T-helper 17 cell (primary cell): ENCODE results near the gene SH3PXD2A. TPM values are rescaled to one million over a fixed set of nuclear protein-coding genes. Genes with fewer than 3 reads are reported as not detected.

Source experiments
- ATAC-seq: fragments of 150-1000 bp; cut with Tn5 transposase; 2 replicates; pipeline ENCODE4 v1.10.0; 2021; ENCODE audit warnings: mild to moderate bottlenecking, moderate library complexity
- DNase-seq, 3 donors: peaks; one replicate each; pipeline versions ENCODE4 v3.0.0 to v3.0.0-alpha.2; 2020 to 2021
- H3K9me3 ChIP-seq: one replicate; pipeline ENCODE4 v1.7.0; 2013; ENCODE audit warnings: low read length, mild to moderate bottlenecking; ENCODE audit not compliant: control insufficient read depth, poor library complexity, severe bottlenecking
- H3K27ac Mint-ChIP-seq: one replicate; pipeline ENCODE4 v1.8.0; 2022; ENCODE audit warnings: mild to moderate bottlenecking, moderate library complexity, mixed read lengths
- H3K27me3 Mint-ChIP-seq: one replicate; pipeline ENCODE4 v1.8.0; 2022; ENCODE audit warnings: mixed read lengths
- H3K36me3 Mint-ChIP-seq: one replicate; pipeline ENCODE4 v1.8.0; 2022; ENCODE audit warnings: low read depth, mixed read lengths
- H3K4me1 Mint-ChIP-seq: one replicate; pipeline ENCODE4 v1.8.0; 2022; ENCODE audit warnings: mild to moderate bottlenecking, mixed read lengths
- H3K4me3 Mint-ChIP-seq: one replicate; pipeline ENCODE4 v1.8.0; 2022; ENCODE audit warnings: mild to moderate bottlenecking, moderate library complexity, mixed read lengths
- total RNA-seq, 4 donors: library from RNA in 2 of 4; stranded (reverse) in 2 of 4; gene quantifications; one replicate each; pipeline ENCODE4 v1.2.3 and lab custom pipeline; 2022 to 2026

SH3PXD2A gene
- total RNA-seq, 2 donors from 2014 or later, result 7.2 to 10.9 TPM

DNA sequence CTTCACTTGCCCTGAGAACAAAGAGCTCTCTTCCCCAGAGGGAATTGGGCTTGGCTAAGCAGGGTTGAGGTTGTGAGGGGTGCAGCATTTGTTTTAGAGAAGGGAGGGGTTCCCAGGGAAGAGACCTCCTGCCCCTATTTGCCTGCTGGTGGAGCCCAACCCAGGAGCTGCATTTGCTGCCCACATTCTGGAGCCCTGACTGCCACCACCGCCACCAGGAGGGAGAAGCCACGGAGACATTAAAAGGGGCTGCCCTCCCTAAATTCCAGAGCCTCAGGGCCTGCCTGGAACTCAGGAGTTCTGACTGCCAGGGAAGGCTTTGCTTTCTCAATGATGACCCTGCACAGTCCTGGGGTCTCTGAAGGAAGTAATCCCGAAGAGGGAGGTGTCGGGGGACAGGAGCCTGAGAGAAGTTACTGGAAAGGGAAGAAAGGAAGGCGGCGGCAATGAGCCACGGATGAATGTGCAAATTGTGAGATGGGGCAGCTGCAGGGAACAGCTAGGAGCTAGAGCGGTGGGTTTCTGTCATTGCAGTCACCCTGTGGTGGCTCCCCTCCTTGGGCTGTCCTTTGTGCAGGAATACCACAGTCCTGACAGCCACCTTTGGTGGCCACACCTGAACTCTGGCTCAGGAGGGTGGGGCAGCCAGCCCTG lies 310.6 kb downstream of the SH3PXD2A start:
- DNase-seq, result no peak
- H3K9me3 ChIP-seq, result no peaks in the 10 kb centered on the region
- H3K27me3 Mint-ChIP-seq, result peaks cover 10% of the 10 kb centered on the region
- H3K4me3 Mint-ChIP-seq, result no peak overlapping the region
- H3K27ac Mint-ChIP-seq, result no peak overlapping the region
- H3K4me1 Mint-ChIP-seq, result peaks cover 7% of the 10 kb centered on the region
- ATAC-seq, result no peak
- H3K36me3 Mint-ChIP-seq, result peaks cover 5% of the 10 kb centered on the region

Other genes starting within 250 kb of the SH3PXD2A start
- 10 to 100 TPM; 47.0 to 53.7 TPM for gene STN1, start 62.6 kb upstream of the SH3PXD2A start, total RNA-seq
- 10 to 100 TPM; 24.1 to 25.4 TPM for gene SLK, start 111.6 kb upstream of the SH3PXD2A start, total RNA-seq
- not detected for gene COL17A1, start 230.3 kb upstream of the SH3PXD2A start, total RNA-seq